Transverse colon (tissue), 4 donors: ENCODE results near the gene C19orf85.

ENCODE experiments used
- CTCF ChIP-seq, 5 experiments: fragments of 200-600 bp in 3 of 5; fragments of 450-650 bp in 2 of 5; sonication (generic) in 3 of 5; IDR thresholded peaks; 1 replicate in 2 of 5; 2 replicates in 3 of 5; pipeline ENCODE4 v1.5.1; 2016 to 2017; ENCODE audit warnings: antibody characterized with exemption in 5 of 5, inconsistent platforms in 3 of 5, mild to moderate bottlenecking in 2 of 5, moderate library complexity in 1 of 5
- POLR2A ChIP-seq: fragments of 450-650 bp; IDR thresholded peaks from one replicate; pipeline ENCODE4 v1.6.1; 2016; ENCODE audit warnings: antibody characterized with exemption, mild to moderate bottlenecking, moderate library complexity
- POLR2AphosphoS5 ChIP-seq, 3 donors: sonication (generic); formaldehyde crosslinking; IDR thresholded peaks; one replicate each; pipeline ENCODE4 v1.6.1; 2016; ENCODE audit warnings: antibody characterized with exemption in 3 of 3

GRCh38 chr19:55477905-55478304, 13.4 kb upstream of the C19orf85 start:
- TF ChIP-seq CTCF (IDR thresholded peaks at IDR 0.05): no peak
- no peak for TF ChIP-seq POLR2A
- TF ChIP-seq POLR2AphosphoS5 (IDR thresholded peaks at IDR 0.05): no peak
